Esophagus squamous epithelium (tissue), 5 donors: ENCODE results near the gene DIRAS2. TPM values are rescaled to one million over a fixed set of nuclear protein-coding genes. Genes with fewer than 3 reads are reported as not detected.

Experiments
- DNase-seq: peaks from one replicate; lab custom pipeline; 2025; lab: John Stamatoyannopoulos, UW
- H3K27ac ChIP-seq, 4 donors: fragments of 200-600 bp; sonication (generic); one replicate each; pipeline ENCODE4 v1.5.1; 2016 to 2019; ENCODE audit warnings: mild to moderate bottlenecking in 1 of 4
- H3K27me3 ChIP-seq, 4 donors: fragments of 200-600 bp; sonication (generic); 1 replicate in 3 of 4; 2 replicates in 1 of 4; pipeline versions ENCODE4 v1.5.1 to v1.6.0; 2017 to 2021; ENCODE audit warnings: antibody characterized with exemption in 1 of 4
- H3K36me3 ChIP-seq, 3 donors: fragments of 200-600 bp; sonication (generic); one replicate each; pipeline ENCODE4 v1.5.1; 2016 to 2019
- H3K4me1 ChIP-seq, 3 donors: fragments of 200-600 bp; sonication (generic); one replicate each; pipeline ENCODE4 v1.5.1; 2017 to 2019
- H3K4me3 ChIP-seq, 4 donors: fragments of 200-600 bp; sonication (generic); 1 replicate in 3 of 4; 2 replicates in 1 of 4; pipeline ENCODE4 v1.5.1; 2016 to 2019; ENCODE audit warnings: mild to moderate bottlenecking in 2 of 4, moderate library complexity in 1 of 4
- H3K9me3 ChIP-seq, 3 donors: fragments of 200-600 bp; sonication (generic); one replicate each; pipeline ENCODE4 v1.5.1; 2016 to 2019
- CTCF ChIP-seq, 6 experiments: fragments of 450-650 bp in 4 of 6; fragments of 200-600 bp in 2 of 6; sonication (generic) in 2 of 6; IDR thresholded peaks; one replicate each; pipeline ENCODE4 v1.5.1; 2016 to 2019; ENCODE audit warnings: antibody characterized with exemption in 6 of 6, mild to moderate bottlenecking in 4 of 6, moderate library complexity in 4 of 6
- POLR2A ChIP-seq, 4 donors: fragments of 450-650 bp; IDR thresholded peaks; one replicate each; pipeline ENCODE4 v1.6.1; 2017; ENCODE audit warnings: antibody characterized with exemption in 4 of 4, mild to moderate bottlenecking in 4 of 4, moderate library complexity in 3 of 4
- WGBS, 2 donors: methylation state at CpG; one replicate each; pipeline ENCODE4 v1.1.5; 2018; 5-methylcytosine and 5-hydroxymethylcytosine counted together
- intact Hi-C: fragments of 100-400 bp; cut with DNase I; formaldehyde crosslinking; loops from one replicate; pipeline ENCODE4 v1.15.0; 2022
- total RNA-seq, 4 donors: library from RNA; depleted of rRNA; stranded (reverse); fragments of >200 nt; gene quantifications; one replicate each; pipeline ENCODE4 v1.1.0, GENCODE V29; 2016
- donor health status: DM: yes; HTN: yes; CAD: no.

Gene DIRAS2
- total RNA-seq, 4 donors from 2014 or later = not detected

- DNase-seq = no peak
- no peak overlapping the region for H3K4me3 ChIP-seq
- 79 to 88% methylated on average over 3 of the region's 3 CpGs for WGBS, 2 donors
- H3K9me3 ChIP-seq = no peaks in the 10 kb centered on the region
- intact Hi-C loops = no loop called here
- no peaks in the 10 kb centered on the region for H3K36me3 ChIP-seq
- TF ChIP-seq POLR2A (IDR thresholded peaks at IDR 0.05) (no peak), CTCF (IDR thresholded peaks at IDR 0.05) (no peak)
- H3K27me3 ChIP-seq = peaks cover 0 to 7% (median 0%) of the 10 kb centered on the region in 4 donors
- H3K4me1 ChIP-seq = no peaks in the 10 kb centered on the region
- H3K27ac ChIP-seq = no peak overlapping the region
These were observed 25.8 kb downstream of the DIRAS2 start for GRCh38 chr9:90616806-90617205.

- Histone ChIP-seq H3K4me3 (no peak overlapping the region), H3K27me3 (peaks cover 0 to 7% (median 0%) of the 10 kb centered on the region in 4 donors), H3K36me3 (no peaks in the 10 kb centered on the region), H3K4me1 (no peaks in the 10 kb centered on the region), H3K27ac (no peak overlapping the region), H3K9me3 (no peaks in the 10 kb centered on the region)
- DNase-seq = no peak
- TF ChIP-seq CTCF (IDR thresholded peaks at IDR 0.05) (no peak), POLR2A (IDR thresholded peaks at IDR 0.05) (no peak)
- WGBS, 2 donors = 90 to 91% methylated on average over 10 to 13 of the region's 18 CpGs
- intact Hi-C loops = no loop called here
These were observed 29.1 kb downstream of the DIRAS2 start for GRCh38 chr9:90613502-90613901.

- no peak for DNase-seq
- WGBS, 2 donors = 83 to 88% methylated on average over 14 of the region's 14 CpGs
- TF ChIP-seq POLR2A (IDR thresholded peaks at IDR 0.05) (no peak), CTCF (IDR thresholded peaks at IDR 0.05) (no peak)
- intact Hi-C loops = no loop called here
- Histone ChIP-seq H3K27me3 (peaks cover 0 to 7% (median 0%) of the 10 kb centered on the region in 4 donors), H3K4me3 (no peak overlapping the region), H3K36me3 (no peaks in the 10 kb centered on the region), H3K27ac (no peak overlapping the region), H3K9me3 (no peaks in the 10 kb centered on the region), H3K4me1 (no peaks in the 10 kb centered on the region)
These were observed 29.7 kb downstream of the DIRAS2 start for GRCh38 chr9:90612957-90613356.

- no peaks in the 10 kb centered on the region for H3K4me1 ChIP-seq
- H3K9me3 ChIP-seq = no peaks in the 10 kb centered on the region
- H3K27ac ChIP-seq = no peak overlapping the region
- intact Hi-C loops = no loop called here
- TF ChIP-seq POLR2A (IDR thresholded peaks at IDR 0.05) (no peak), CTCF (IDR thresholded peaks at IDR 0.05) (no peak)
- no peak overlapping the region for H3K4me3 ChIP-seq
- H3K27me3 ChIP-seq = peaks cover 0 to 11% (median 0%) of the 10 kb centered on the region in 4 donors
- WGBS, 2 donors = 30 to 40% methylated on average over 2 of the region's 3 CpGs
- H3K36me3 ChIP-seq = no peaks in the 10 kb centered on the region
- DNase-seq = no peak
These were observed 31.1 kb downstream of the DIRAS2 start for GRCh38 chr9:90611568-90611967.

- no peak for TF ChIP-seq CTCF (IDR thresholded peaks at IDR 0.05)
- TF ChIP-seq POLR2A (IDR thresholded peaks at IDR 0.05) = no peak
- H3K4me1 ChIP-seq = no peaks in the 10 kb centered on the region
- H3K27me3 ChIP-seq = peaks cover 0 to 11% (median 0%) of the 10 kb centered on the region in 4 donors
- H3K4me3 ChIP-seq = no peak overlapping the region
- H3K36me3 ChIP-seq = no peaks in the 10 kb centered on the region
- intact Hi-C loops = no loop called here
- no peak overlapping the region for H3K27ac ChIP-seq
- H3K9me3 ChIP-seq = no peaks in the 10 kb centered on the region
- WGBS, 2 donors = 74 to 78% methylated on average over 5 to 6 of the region's 7 CpGs
- no peak for DNase-seq
These were observed 31.5 kb downstream of the DIRAS2 start for GRCh38 chr9:90611121-90611520.
